Mesothelial cell of epicardium (in vitro differentiated cells): ENCODE results near the gene OLA1. TPM values are rescaled to one million over a fixed set of nuclear protein-coding genes. Genes with fewer than 3 reads are reported as not detected.

Experiments used
- DNase-seq, 2 experiments: peaks; one replicate each; pipeline ENCODE4 v3.0.0; 2021; ENCODE audit warnings: low spot score in 2 of 2; ENCODE audit not compliant: unreplicated experiment in 2 of 2
- H3K27ac Mint-ChIP-seq: 2 replicates; pipeline ENCODE4 v1.8.0; 2021; ENCODE audit warnings: mixed read lengths
- H3K27me3 Mint-ChIP-seq: 2 replicates; pipeline ENCODE4 v1.8.0; 2021; ENCODE audit warnings: low read depth, mixed read lengths
- H3K36me3 Mint-ChIP-seq: 2 replicates; pipeline ENCODE4 v1.8.0; 2021; ENCODE audit warnings: mixed read lengths
- H3K4me1 Mint-ChIP-seq: 2 replicates; pipeline ENCODE4 v1.8.0; 2021; ENCODE audit warnings: mixed read lengths
- H3K4me3 Mint-ChIP-seq: 2 replicates; pipeline ENCODE4 v1.8.0; 2021; ENCODE audit warnings: mild to moderate bottlenecking, moderate library complexity, mixed read lengths
- H3K9me3 Mint-ChIP-seq: 2 replicates; pipeline ENCODE4 v1.8.0; 2021; ENCODE audit warnings: mixed read lengths
- total RNA-seq: library from RNA; stranded (reverse); gene quantifications from 3 replicates; pipeline ENCODE4 v1.2.1, GENCODE V29; 2021
- TF ChIP-seq, protein P1 (sequence below): fragments of 200-600 bp; sonication (generic); IDR thresholded peaks from one replicate; pipeline ENCODE4 v1.5.0; 2021; ENCODE audit warnings: antibody characterized with exemption; ENCODE audit not compliant: unreplicated experiment

Gene OLA1
- total RNA-seq, 1 donor from 2014 or later: 87.3 TPM

GRCh38 chr2:174191342-174192074 lies 56.8 kb downstream of the OLA1 start:
- no peak overlapping the region for H3K27ac Mint-ChIP-seq
- H3K27me3 Mint-ChIP-seq: no peaks in the 10 kb centered on the region
- peaks cover 19% of the 10 kb centered on the region for H3K36me3 Mint-ChIP-seq
- TF ChIP-seq, protein P1, sequence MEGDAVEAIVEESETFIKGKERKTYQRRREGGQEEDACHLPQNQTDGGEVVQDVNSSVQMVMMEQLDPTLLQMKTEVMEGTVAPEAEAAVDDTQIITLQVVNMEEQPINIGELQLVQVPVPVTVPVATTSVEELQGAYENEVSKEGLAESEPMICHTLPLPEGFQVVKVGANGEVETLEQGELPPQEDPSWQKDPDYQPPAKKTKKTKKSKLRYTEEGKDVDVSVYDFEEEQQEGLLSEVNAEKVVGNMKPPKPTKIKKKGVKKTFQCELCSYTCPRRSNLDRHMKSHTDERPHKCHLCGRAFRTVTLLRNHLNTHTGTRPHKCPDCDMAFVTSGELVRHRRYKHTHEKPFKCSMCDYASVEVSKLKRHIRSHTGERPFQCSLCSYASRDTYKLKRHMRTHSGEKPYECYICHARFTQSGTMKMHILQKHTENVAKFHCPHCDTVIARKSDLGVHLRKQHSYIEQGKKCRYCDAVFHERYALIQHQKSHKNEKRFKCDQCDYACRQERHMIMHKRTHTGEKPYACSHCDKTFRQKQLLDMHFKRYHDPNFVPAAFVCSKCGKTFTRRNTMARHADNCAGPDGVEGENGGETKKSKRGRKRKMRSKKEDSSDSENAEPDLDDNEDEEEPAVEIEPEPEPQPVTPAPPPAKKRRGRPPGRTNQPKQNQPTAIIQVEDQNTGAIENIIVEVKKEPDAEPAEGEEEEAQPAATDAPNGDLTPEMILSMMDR: no peak
- no peaks in the 10 kb centered on the region for H3K4me1 Mint-ChIP-seq
- no peak for DNase-seq
- H3K9me3 Mint-ChIP-seq: peaks cover 16% of the 10 kb centered on the region
- H3K4me3 Mint-ChIP-seq: no peak overlapping the region

GRCh38 chr2:174184915-174185314 lies 63.4 kb downstream of the OLA1 start:
- H3K36me3 Mint-ChIP-seq: peaks cover 3% of the 10 kb centered on the region
- H3K4me1 Mint-ChIP-seq: peaks cover 16% of the 10 kb centered on the region
- H3K4me3 Mint-ChIP-seq: no peak overlapping the region
- DNase-seq: no peak
- no peaks in the 10 kb centered on the region for H3K27me3 Mint-ChIP-seq
- no peak overlapping the region for H3K27ac Mint-ChIP-seq
- H3K9me3 Mint-ChIP-seq: no peaks in the 10 kb centered on the region
- TF ChIP-seq, protein P1: no peak

- DNase-seq: no peak
- peaks cover 3% of the 10 kb centered on the region for H3K36me3 Mint-ChIP-seq
- no peak overlapping the region for H3K27ac Mint-ChIP-seq
- no peak overlapping the region for H3K4me3 Mint-ChIP-seq
- H3K27me3 Mint-ChIP-seq: no peaks in the 10 kb centered on the region
- no peaks in the 10 kb centered on the region for H3K9me3 Mint-ChIP-seq
- TF ChIP-seq, protein P1: no peak
- peaks cover 19% of the 10 kb centered on the region for H3K4me1 Mint-ChIP-seq
Observed at GRCh38 chr2:174184504-174184903, 63.8 kb downstream of the OLA1 start.

DNA sequence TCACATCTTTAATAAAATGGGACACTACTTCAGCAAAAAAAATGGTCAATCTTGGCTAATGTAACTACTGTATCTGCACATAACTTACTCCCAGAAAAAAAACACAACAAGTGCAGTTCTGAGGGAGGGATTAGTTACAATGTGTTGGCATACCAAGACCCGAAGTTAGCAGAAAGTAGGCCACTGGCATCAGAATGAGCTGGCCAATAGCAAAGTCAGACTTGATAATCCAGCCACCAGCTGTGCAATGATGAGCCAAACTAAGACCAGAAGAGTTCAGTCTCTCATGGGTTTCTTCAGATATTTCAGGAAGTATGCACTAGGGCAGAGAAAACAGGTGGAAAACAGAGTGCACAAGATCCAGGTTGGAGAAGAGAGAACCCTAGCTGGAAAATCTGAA lies 65.3 kb downstream of the OLA1 start:
- H3K9me3 Mint-ChIP-seq: no peaks in the 10 kb centered on the region
- no peak overlapping the region for H3K27ac Mint-ChIP-seq
- peaks cover 3% of the 10 kb centered on the region for H3K36me3 Mint-ChIP-seq
- no peaks in the 10 kb centered on the region for H3K27me3 Mint-ChIP-seq
- TF ChIP-seq, protein P1: no peak
- H3K4me1 Mint-ChIP-seq: peaks cover 23% of the 10 kb centered on the region
- no peak overlapping the region for H3K4me3 Mint-ChIP-seq
- DNase-seq: no peak

DNA sequence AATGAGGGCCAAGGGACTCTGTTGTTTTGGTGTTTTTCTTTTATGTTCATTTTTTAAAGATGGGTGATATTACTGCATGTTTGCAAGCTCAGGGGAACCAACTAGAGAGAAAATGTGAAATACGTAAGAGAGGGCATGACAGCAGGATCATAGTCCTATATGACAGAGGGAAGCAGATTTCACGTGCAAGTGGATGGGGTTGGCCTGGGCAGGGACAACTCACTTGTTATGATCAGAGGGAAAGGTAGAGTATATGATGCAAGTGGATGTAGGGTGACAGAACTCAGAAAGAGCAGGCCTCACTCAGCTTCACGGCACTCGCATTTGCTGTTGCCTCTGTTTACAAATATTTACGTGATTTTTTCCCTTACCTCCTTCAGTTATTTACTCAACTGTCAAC lies 67.0 kb downstream of the OLA1 start:
- H3K36me3 Mint-ChIP-seq: peaks cover 3% of the 10 kb centered on the region
- H3K27me3 Mint-ChIP-seq: no peaks in the 10 kb centered on the region
- no peak for DNase-seq
- peaks cover 23% of the 10 kb centered on the region for H3K4me1 Mint-ChIP-seq
- H3K4me3 Mint-ChIP-seq: no peak overlapping the region
- peak overlapping the region; percentile 35 for H3K27ac Mint-ChIP-seq
- TF ChIP-seq, protein P1: no peak
- no peaks in the 10 kb centered on the region for H3K9me3 Mint-ChIP-seq
